ENCODE results near the gene HNRNPH2.

- TF ChIP-seq CTCF (conservative IDR thresholded peaks at IDR 0.05; ENCODE audit: low read depth, low read length) (no peak), EZH2 (IDR thresholded peaks at IDR 0.05; ENCODE audit: borderline replicate concordance, low read depth, low read length, poor library complexity, severe bottlenecking) (no peak)
Measured at GRCh38 chrX:101397779-101398178, 10.2 kb upstream of the HNRNPH2 start.

Data from A673 (cell line).